HepG2 (cell line): Measurements from ENCODE around the gene MAVS. TPM values are rescaled to one million over a fixed set of nuclear protein-coding genes. Genes with fewer than 3 reads are reported as not detected.

ENCODE experiments used
- ADNP ChIP-seq: sonication (generic); formaldehyde crosslinking; IDR thresholded peaks from 2 replicates; pipeline ENCODE4 v1.4.0; 2020; ENCODE audit warnings: missing genetic modification reagents
- GATAD2A ChIP-seq: IDR thresholded peaks from 2 replicates; pipeline ENCODE4 v1.6.1; 2016
- POLR2AphosphoS5 ChIP-seq: IDR thresholded peaks from 2 replicates; pipeline ENCODE4 v1.6.1; 2012; ENCODE audit warnings: low read depth, low read length
- PREB ChIP-seq: sonication (generic); formaldehyde crosslinking; IDR thresholded peaks from 2 replicates; pipeline ENCODE4 v1.4.0; 2020; ENCODE audit warnings: missing genetic modification reagents
- ZMYM4 ChIP-seq: sonication (generic); formaldehyde crosslinking; IDR thresholded peaks from 2 replicates; pipeline ENCODE4 v1.8.1; 2023; ENCODE audit warnings: mild to moderate bottlenecking, missing genetic modification reagents
- ZNF24 ChIP-seq: fragments of 450-650 bp; IDR thresholded peaks from 2 replicates; pipeline ENCODE4 v1.6.1; 2017; ENCODE audit warnings: antibody characterized with exemption, mild to moderate bottlenecking
- ZNF260 ChIP-seq: sonication (generic); formaldehyde crosslinking; IDR thresholded peaks from 2 replicates; pipeline ENCODE4 v1.4.0; 2020; ENCODE audit warnings: missing genetic modification reagents, low read depth, mild to moderate bottlenecking, borderline replicate concordance
- ZNF564 ChIP-seq: sonication (generic); formaldehyde crosslinking; IDR thresholded peaks from 2 replicates; pipeline ENCODE4 v1.8.1; 2023; ENCODE audit warnings: mild to moderate bottlenecking, missing genetic modification reagents
- ZNF597 ChIP-seq: sonication (generic); formaldehyde crosslinking; IDR thresholded peaks from 2 replicates; pipeline ENCODE4 v1.5.0; 2020; ENCODE audit warnings: missing genetic modification reagents
- ZNF619 ChIP-seq: sonication (generic); formaldehyde crosslinking; IDR thresholded peaks from 2 replicates; pipeline ENCODE4 v1.4.0; 2020; ENCODE audit warnings: mild to moderate bottlenecking, missing genetic modification reagents
- ZNF788 ChIP-seq: sonication (generic); formaldehyde crosslinking; IDR thresholded peaks from 2 replicates; pipeline ENCODE4 v1.5.0; 2020; ENCODE audit warnings: mild to moderate bottlenecking, missing genetic modification reagents, borderline replicate concordance
- ZSCAN9 ChIP-seq: IDR thresholded peaks from 2 replicates; pipeline ENCODE4 v1.6.1; 2016; ENCODE audit warnings: borderline replicate concordance
- polyA plus RNA-seq, 8 experiments: library from polyadenylated mRNA; depleted of rRNA in 3 of 8; stranded (reverse) in 7 of 8; unstranded in 1 of 8; fragments of >200 nt; fragmentation: Illumina TruSeq in 4 of 8; extraction: Trizol in 4 of 8; gene quantifications; 2 replicates each; pipeline versions ENCODE4 v1.2.1 to v1.2.3, GENCODE V29; 2011 to 2016; ENCODE audit warnings: low read depth in 4 of 8, missing spikeins in 1 of 8, mixed read lengths in 1 of 8; ENCODE audit not compliant: insufficient read depth in 1 of 8
- total RNA-seq, 5 experiments: library from RNA; depleted of rRNA; stranded (reverse); fragments of >200 nt; fragmentation: Illumina TruSeq; extraction: Trizol; gene quantifications; 2 replicates each; pipeline ENCODE4 v1.2.3, GENCODE V29; 2016; ENCODE audit warnings: low read depth in 1 of 5
- TF ChIP-seq, protein P1 (sequence below): sonication (generic); formaldehyde crosslinking; IDR thresholded peaks from 2 replicates; pipeline ENCODE4 v1.4.0; 2020; ENCODE audit warnings: mild to moderate bottlenecking, missing genetic modification reagents, borderline replicate concordance
- TF ChIP-seq, protein P2 (sequence below): sonication (generic); formaldehyde crosslinking; IDR thresholded peaks from 2 replicates; pipeline ENCODE4 v1.5.0; 2020; ENCODE audit warnings: mild to moderate bottlenecking, missing genetic modification reagents, borderline replicate concordance
- TF ChIP-seq, protein P3 (sequence below): sonication (generic); IDR thresholded peaks from 2 replicates; pipeline ENCODE4 v1.6.1; 2016; ENCODE audit warnings: low read depth, borderline replicate concordance

The MAVS gene
- total and polyA plus RNA-seq, 2 of the 13 experiments (the other 11 are each of a cell fraction or from before 2014, with no cell fraction given): 27.3 to 36.6 TPM

- TF ChIP-seq, protein P1, sequence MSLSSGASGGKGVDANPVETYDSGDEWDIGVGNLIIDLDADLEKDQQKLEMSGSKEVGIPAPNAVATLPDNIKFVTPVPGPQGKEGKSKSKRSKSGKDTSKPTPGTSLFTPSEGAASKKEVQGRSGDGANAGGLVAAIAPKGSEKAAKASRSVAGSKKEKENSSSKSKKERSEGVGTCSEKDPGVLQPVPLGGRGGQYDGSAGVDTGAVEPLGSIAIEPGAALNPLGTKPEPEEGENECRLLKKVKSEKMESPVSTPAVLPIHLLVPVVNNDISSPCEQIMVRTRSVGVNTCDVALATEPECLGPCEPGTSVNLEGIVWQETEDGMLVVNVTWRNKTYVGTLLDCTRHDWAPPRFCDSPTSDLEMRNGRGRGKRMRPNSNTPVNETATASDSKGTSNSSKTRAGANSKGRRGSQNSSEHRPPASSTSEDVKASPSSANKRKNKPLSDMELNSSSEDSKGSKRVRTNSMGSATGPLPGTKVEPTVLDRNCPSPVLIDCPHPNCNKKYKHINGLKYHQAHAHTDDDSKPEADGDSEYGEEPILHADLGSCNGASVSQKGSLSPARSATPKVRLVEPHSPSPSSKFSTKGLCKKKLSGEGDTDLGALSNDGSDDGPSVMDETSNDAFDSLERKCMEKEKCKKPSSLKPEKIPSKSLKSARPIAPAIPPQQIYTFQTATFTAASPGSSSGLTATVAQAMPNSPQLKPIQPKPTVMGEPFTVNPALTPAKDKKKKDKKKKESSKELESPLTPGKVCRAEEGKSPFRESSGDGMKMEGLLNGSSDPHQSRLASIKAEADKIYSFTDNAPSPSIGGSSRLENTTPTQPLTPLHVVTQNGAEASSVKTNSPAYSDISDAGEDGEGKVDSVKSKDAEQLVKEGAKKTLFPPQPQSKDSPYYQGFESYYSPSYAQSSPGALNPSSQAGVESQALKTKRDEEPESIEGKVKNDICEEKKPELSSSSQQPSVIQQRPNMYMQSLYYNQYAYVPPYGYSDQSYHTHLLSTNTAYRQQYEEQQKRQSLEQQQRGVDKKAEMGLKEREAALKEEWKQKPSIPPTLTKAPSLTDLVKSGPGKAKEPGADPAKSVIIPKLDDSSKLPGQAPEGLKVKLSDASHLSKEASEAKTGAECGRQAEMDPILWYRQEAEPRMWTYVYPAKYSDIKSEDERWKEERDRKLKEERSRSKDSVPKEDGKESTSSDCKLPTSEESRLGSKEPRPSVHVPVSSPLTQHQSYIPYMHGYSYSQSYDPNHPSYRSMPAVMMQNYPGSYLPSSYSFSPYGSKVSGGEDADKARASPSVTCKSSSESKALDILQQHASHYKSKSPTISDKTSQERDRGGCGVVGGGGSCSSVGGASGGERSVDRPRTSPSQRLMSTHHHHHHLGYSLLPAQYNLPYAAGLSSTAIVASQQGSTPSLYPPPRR (CRISPR knock-in tag): no peak
- TF ChIP-seq ZNF788 (CRISPR knock-in tag) (peak; percentile 50; the same call in 1 of the 2 replicates), ZNF619 (0 out of 2 replicates have a peak, but pooled peaks have one; percentile 41), ZNF597 (CRISPR knock-in tag) (no peak), ZSCAN9 (CRISPR knock-in tag) (0 out of 2 replicates have a peak, but pooled peaks have one; percentile 17), PREB (CRISPR knock-in tag) (no peak), ZMYM4 (no peak), ADNP (CRISPR knock-in tag) (no peak), POLR2AphosphoS5 (0 out of 2 replicates have a peak, but pooled peaks have one; percentile 29), ZNF260 (CRISPR knock-in tag) (no peak), GATAD2A (CRISPR knock-in tag) (peak; percentile 48; the same call in 1 of the 2 replicates), ZNF564 (no peak), ZNF24 (no peak)
- TF ChIP-seq, protein P2, sequence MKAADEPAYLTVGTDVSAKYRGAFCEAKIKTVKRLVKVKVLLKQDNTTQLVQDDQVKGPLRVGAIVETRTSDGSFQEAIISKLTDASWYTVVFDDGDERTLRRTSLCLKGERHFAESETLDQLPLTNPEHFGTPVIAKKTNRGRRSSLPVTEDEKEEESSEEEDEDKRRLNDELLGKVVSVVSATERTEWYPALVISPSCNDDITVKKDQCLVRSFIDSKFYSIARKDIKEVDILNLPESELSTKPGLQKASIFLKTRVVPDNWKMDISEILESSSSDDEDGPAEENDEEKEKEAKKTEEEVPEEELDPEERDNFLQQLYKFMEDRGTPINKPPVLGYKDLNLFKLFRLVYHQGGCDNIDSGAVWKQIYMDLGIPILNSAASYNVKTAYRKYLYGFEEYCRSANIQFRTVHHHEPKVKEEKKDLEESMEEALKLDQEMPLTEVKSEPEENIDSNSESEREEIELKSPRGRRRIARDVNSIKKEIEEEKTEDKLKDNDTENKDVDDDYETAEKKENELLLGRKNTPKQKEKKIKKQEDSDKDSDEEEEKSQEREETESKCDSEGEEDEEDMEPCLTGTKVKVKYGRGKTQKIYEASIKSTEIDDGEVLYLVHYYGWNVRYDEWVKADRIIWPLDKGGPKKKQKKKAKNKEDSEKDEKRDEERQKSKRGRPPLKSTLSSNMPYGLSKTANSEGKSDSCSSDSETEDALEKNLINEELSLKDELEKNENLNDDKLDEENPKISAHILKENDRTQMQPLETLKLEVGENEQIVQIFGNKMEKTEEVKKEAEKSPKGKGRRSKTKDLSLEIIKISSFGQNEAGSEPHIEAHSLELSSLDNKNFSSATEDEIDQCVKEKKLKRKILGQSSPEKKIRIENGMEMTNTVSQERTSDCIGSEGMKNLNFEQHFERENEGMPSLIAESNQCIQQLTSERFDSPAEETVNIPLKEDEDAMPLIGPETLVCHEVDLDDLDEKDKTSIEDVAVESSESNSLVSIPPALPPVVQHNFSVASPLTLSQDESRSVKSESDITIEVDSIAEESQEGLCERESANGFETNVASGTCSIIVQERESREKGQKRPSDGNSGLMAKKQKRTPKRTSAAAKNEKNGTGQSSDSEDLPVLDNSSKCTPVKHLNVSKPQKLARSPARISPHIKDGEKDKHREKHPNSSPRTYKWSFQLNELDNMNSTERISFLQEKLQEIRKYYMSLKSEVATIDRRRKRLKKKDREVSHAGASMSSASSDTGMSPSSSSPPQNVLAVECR (CRISPR knock-in tag): peak; percentile 24; the same call in 1 of the 2 replicates
- TF ChIP-seq, protein P3, sequence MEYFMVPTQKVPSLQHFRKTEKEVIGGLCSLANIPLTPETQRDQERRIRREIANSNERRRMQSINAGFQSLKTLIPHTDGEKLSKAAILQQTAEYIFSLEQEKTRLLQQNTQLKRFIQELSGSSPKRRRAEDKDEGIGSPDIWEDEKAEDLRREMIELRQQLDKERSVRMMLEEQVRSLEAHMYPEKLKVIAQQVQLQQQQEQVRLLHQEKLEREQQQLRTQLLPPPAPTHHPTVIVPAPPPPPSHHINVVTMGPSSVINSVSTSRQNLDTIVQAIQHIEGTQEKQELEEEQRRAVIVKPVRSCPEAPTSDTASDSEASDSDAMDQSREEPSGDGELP: peak; percentile 24; the same call in 1 of the 2 replicates
These were observed 48.9 kb upstream of the MAVS start (continued) for GRCh38 chr20:3797592-3798372.
